ENCODE measurements around the gene NPB.

The NPB gene

GRCh38 chr17:81920612-81921536 is 18.8 kb downstream of the NPB start:
- Histone ChIP-seq H3K4me1 (ENCODE audit: insufficient read depth, low read length) (peaks cover 41% of the 10 kb centered on the region), H3K4me3 (ENCODE audit: low read depth in 1 of 2, low read length in 2 of 2) (no peak overlapping the region), H3K9ac (ENCODE audit: low read length) (no peak overlapping the region), H3K36me3 (ENCODE audit: insufficient read depth, low read length) (peaks cover 33% of the 10 kb centered on the region), H3K27me3 (ENCODE audit: control insufficient read depth in 1 of 2, insufficient read depth in 2 of 2, low read length in 2 of 2) (no peaks in the 10 kb centered on the region), H3K9me3 (ENCODE audit: low read length) (no peaks in the 10 kb centered on the region), H3K27ac (ENCODE audit: low read depth, low read length) (no peak overlapping the region)

- peaks cover 32% of the 10 kb centered on the region for H3K36me3 ChIP-seq (ENCODE audit: insufficient read depth, low read length)
- no peaks in the 10 kb centered on the region for H3K9me3 ChIP-seq (ENCODE audit: low read length)
- no peaks in the 10 kb centered on the region for H3K27me3 ChIP-seq (ENCODE audit: control insufficient read depth in 1 of 2, insufficient read depth in 2 of 2, low read length in 2 of 2)
- no peak overlapping the region for H3K27ac ChIP-seq (ENCODE audit: low read depth, low read length)
- no peak overlapping the region for H3K9ac ChIP-seq (ENCODE audit: low read length)
- H3K4me1 ChIP-seq (ENCODE audit: insufficient read depth, low read length): peaks cover 47% of the 10 kb centered on the region
- H3K4me3 ChIP-seq (ENCODE audit: low read depth in 1 of 2, low read length in 2 of 2): no peak overlapping the region
Observed at GRCh38 chr17:81921537-81921862, 19.5 kb downstream of the NPB start.

- Histone ChIP-seq H3K9ac (ENCODE audit: low read length) (no peak overlapping the region), H3K4me1 (ENCODE audit: insufficient read depth, low read length) (peaks cover 42% of the 10 kb centered on the region), H3K9me3 (ENCODE audit: low read length) (no peaks in the 10 kb centered on the region), H3K27ac (ENCODE audit: low read depth, low read length) (no peak overlapping the region), H3K27me3 (ENCODE audit: control insufficient read depth in 1 of 2, insufficient read depth in 2 of 2, low read length in 2 of 2) (no peaks in the 10 kb centered on the region), H3K4me3 (ENCODE audit: low read depth in 1 of 2, low read length in 2 of 2) (no peak overlapping the region), H3K36me3 (ENCODE audit: insufficient read depth, low read length) (peaks cover 32% of the 10 kb centered on the region)
Observed at GRCh38 chr17:81921996-81922565, 20.0 kb downstream of the NPB start.

- H3K27me3 ChIP-seq (ENCODE audit: control insufficient read depth in 1 of 2, insufficient read depth in 2 of 2, low read length in 2 of 2): no peaks in the 10 kb centered on the region
- peak overlapping the region in 1 of 2 donors; percentile 18 for H3K4me3 ChIP-seq (ENCODE audit: low read depth in 1 of 2, low read length in 2 of 2)
- H3K9me3 ChIP-seq (ENCODE audit: low read length): no peaks in the 10 kb centered on the region
- H3K36me3 ChIP-seq (ENCODE audit: insufficient read depth, low read length): peaks cover 32% of the 10 kb centered on the region
- H3K9ac ChIP-seq (ENCODE audit: low read length): no peak overlapping the region
- H3K27ac ChIP-seq (ENCODE audit: low read depth, low read length): peak overlapping the region; percentile 24
- peaks cover 38% of the 10 kb centered on the region for H3K4me1 ChIP-seq (ENCODE audit: insufficient read depth, low read length)
Observed at GRCh38 chr17:81922566-81923301, 20.7 kb downstream of the NPB start.

- Histone ChIP-seq H3K4me3 (ENCODE audit: low read depth in 1 of 2, low read length in 2 of 2) (peak overlapping the region; percentile 18 to 27), H3K9me3 (ENCODE audit: low read length) (no peaks in the 10 kb centered on the region)
Observed at GRCh38 chr17:81923302-81924260, 21.5 kb downstream of the NPB start.

DNA sequence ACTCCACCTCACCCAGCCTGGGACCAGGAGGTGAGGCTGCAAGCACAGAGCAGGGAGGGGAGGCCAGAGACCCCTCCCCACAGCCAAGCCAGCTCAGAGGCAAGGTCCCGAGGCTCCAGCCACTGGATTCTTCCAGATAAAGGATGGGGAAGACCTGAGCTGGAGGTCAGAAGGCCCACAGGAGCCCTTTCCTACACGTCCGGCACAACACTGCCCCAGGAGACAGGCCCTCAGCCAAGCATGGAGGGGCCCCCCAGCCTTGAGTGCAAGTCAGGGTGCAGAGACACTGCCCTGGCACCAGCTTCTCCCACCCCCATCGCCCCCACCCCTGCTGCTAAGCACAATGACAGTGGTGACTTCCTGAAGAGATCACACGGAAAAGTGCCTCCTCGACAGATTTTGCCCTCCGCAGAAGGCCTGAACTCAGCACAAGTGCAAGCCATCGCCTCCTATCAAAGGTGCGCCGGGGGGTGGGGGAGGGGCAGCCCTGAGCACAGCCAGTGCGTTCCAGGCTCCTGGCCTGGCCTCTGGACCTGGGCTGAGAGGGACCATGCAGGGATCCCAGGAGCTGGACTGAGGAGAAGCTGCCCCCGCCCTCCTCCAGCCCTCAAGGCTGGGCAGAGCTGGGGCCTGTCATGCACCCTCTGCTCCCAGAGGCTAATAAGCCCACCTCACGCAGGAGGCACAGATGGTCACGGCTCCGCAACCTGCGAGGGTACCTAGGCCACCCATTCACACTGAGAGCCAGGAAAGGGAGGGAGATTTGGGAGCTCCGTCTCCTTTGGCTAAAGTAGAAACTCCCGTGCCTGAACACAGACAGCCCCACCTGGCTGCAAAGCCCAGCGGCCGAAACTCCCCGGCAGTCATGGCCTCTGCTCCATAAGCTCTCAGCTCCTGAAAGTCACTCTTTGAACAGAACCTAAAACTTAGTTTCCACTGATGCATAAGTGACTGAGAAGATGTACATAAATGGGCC is 22.8 kb downstream of the NPB start:
- H3K4me3 ChIP-seq (ENCODE audit: low read depth in 1 of 2, low read length in 2 of 2): peak overlapping the region in 1 of 2 donors; percentile 27
- peaks cover 48% of the 10 kb centered on the region for H3K4me1 ChIP-seq (ENCODE audit: insufficient read depth, low read length)
- no peak overlapping the region for H3K9ac ChIP-seq (ENCODE audit: low read length)
- peaks cover 0 to 12% of the 10 kb centered on the region in 2 donors for H3K27me3 ChIP-seq (ENCODE audit: control insufficient read depth in 1 of 2, insufficient read depth in 2 of 2, low read length in 2 of 2)
- H3K36me3 ChIP-seq (ENCODE audit: insufficient read depth, low read length): peaks cover 19% of the 10 kb centered on the region
- no peaks in the 10 kb centered on the region for H3K9me3 ChIP-seq (ENCODE audit: low read length)
- peak overlapping the region; percentile 12 for H3K27ac ChIP-seq (ENCODE audit: low read depth, low read length)

More at GRCh38 chr17:81923302-81924260, 21.5 kb downstream of the NPB start:
- Histone ChIP-seq H3K27ac (ENCODE audit: low read depth, low read length) (peak overlapping the region; percentile 24), H3K27me3 (ENCODE audit: control insufficient read depth in 1 of 2, insufficient read depth in 2 of 2, low read length in 2 of 2) (peaks cover 0 to 4% of the 10 kb centered on the region in 2 donors), H3K36me3 (ENCODE audit: insufficient read depth, low read length) (peaks cover 32% of the 10 kb centered on the region), H3K4me1 (ENCODE audit: insufficient read depth, low read length) (peaks cover 44% of the 10 kb centered on the region), H3K9ac (ENCODE audit: low read length) (peak overlapping the region; percentile 27)

DNA sequence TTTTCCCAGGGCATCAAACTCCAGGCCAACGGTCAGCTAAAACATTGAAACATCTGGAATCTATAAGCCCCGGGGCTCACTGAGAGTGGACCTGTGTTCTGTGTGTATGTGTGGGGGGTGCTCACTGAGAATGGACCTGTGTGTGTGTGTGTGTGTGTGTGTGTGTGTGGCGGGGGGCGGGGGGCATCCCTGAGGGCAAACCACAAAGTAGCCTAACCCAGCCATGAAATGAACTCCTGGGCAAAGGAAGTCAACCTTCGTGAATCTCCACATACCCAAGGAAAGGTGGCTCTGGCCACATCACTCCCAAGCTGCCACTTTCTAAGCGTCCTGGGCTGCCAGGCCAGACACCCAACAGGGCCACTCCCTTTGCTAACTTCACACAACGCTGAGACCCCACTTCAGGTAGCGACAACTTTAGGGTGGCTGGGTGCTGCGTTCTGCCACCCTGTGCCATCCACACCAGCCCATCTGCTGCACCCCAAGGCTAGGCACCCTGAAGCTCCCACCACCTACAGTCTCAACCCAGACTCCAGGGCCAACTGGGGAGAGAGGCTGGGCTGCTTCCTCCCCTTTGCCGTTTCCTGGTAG is 23.9 kb downstream of the NPB start:
- H3K9me3 ChIP-seq (ENCODE audit: low read length): no peaks in the 10 kb centered on the region
- H3K4me1 ChIP-seq (ENCODE audit: insufficient read depth, low read length): peaks cover 44% of the 10 kb centered on the region
- H3K36me3 ChIP-seq (ENCODE audit: insufficient read depth, low read length): peaks cover 9% of the 10 kb centered on the region
- peaks cover 0 to 12% of the 10 kb centered on the region in 2 donors for H3K27me3 ChIP-seq (ENCODE audit: control insufficient read depth in 1 of 2, insufficient read depth in 2 of 2, low read length in 2 of 2)
- peak overlapping the region; percentile 58 for H3K9ac ChIP-seq (ENCODE audit: low read length)
- peak overlapping the region; percentile 80 to 96 for H3K4me3 ChIP-seq (ENCODE audit: low read depth in 1 of 2, low read length in 2 of 2)
- H3K27ac ChIP-seq (ENCODE audit: low read depth, low read length): peak overlapping the region; percentile 97

DNA sequence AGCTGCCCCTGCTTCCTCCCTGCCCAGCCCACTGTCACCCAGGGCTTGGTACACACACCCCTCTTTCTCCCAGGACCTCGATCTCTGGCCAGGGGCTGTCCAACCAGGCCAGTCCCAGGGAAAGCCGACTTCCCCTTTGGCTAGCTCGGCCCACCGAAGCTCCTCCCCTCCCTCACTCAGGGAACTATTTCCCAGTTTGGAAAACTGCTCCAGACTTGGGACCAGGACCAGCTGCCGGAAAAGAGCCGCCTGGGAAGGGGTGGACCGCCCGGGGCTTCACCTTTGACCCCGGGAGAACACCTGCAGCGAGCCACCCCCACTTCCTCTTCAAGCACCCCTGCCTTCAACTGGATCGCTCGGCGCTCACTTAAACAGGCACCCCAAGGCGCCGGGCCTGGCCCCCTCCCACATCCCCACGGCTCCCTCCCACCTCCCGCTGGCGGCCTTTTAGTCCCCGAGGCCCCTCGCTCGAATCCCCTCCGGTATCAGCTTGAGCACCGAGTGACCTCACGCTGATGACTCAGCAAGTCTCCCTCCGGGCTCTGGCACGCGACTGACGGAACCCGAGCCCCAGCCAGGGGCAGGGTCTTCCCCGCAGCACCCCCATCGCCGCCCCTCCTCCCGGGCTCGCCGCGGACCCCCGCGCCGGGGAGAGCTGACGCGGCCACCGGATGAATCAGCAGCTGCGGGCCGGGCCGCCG is 24.6 kb downstream of the NPB start:
- H3K4me3 ChIP-seq (ENCODE audit: low read depth in 1 of 2, low read length in 2 of 2): peak overlapping the region; percentile 80 to 96
- H3K36me3 ChIP-seq (ENCODE audit: insufficient read depth, low read length): peaks cover 7% of the 10 kb centered on the region
- peaks cover 0 to 12% of the 10 kb centered on the region in 2 donors for H3K27me3 ChIP-seq (ENCODE audit: control insufficient read depth in 1 of 2, insufficient read depth in 2 of 2, low read length in 2 of 2)
- H3K9ac ChIP-seq (ENCODE audit: low read length): peak overlapping the region; percentile 58
- peaks cover 44% of the 10 kb centered on the region for H3K4me1 ChIP-seq (ENCODE audit: insufficient read depth, low read length)
- no peaks in the 10 kb centered on the region for H3K9me3 ChIP-seq (ENCODE audit: low read length)
- peak overlapping the region; percentile 97 for H3K27ac ChIP-seq (ENCODE audit: low read depth, low read length)

- H3K4me3 ChIP-seq (ENCODE audit: low read depth in 1 of 2, low read length in 2 of 2): peak overlapping the region; percentile 80 to 96
- peaks cover 2% of the 10 kb centered on the region for H3K36me3 ChIP-seq (ENCODE audit: insufficient read depth, low read length)
- peak overlapping the region; percentile 58 for H3K9ac ChIP-seq (ENCODE audit: low read length)
- no peaks in the 10 kb centered on the region for H3K9me3 ChIP-seq (ENCODE audit: low read length)
- H3K27me3 ChIP-seq (ENCODE audit: control insufficient read depth in 1 of 2, insufficient read depth in 2 of 2, low read length in 2 of 2): peaks cover 0 to 12% of the 10 kb centered on the region in 2 donors
- peak overlapping the region; percentile 97 for H3K27ac ChIP-seq (ENCODE audit: low read depth, low read length)
- peaks cover 39% of the 10 kb centered on the region for H3K4me1 ChIP-seq (ENCODE audit: insufficient read depth, low read length)
Observed at GRCh38 chr17:81927152-81927652, 25.2 kb downstream of the NPB start.
